ENCODE data around the gene NME3. TPM values are rescaled to one million over a fixed set of nuclear protein-coding genes. Genes with fewer than 3 reads are reported as not detected.

The NME3 gene
- total and polyA plus RNA-seq, 9 of the 15 experiments (the other 6 are each of a cell fraction or from before 2014, with no cell fraction given): 0.68 to 76.3 (median 11.5) TPM

DNA sequence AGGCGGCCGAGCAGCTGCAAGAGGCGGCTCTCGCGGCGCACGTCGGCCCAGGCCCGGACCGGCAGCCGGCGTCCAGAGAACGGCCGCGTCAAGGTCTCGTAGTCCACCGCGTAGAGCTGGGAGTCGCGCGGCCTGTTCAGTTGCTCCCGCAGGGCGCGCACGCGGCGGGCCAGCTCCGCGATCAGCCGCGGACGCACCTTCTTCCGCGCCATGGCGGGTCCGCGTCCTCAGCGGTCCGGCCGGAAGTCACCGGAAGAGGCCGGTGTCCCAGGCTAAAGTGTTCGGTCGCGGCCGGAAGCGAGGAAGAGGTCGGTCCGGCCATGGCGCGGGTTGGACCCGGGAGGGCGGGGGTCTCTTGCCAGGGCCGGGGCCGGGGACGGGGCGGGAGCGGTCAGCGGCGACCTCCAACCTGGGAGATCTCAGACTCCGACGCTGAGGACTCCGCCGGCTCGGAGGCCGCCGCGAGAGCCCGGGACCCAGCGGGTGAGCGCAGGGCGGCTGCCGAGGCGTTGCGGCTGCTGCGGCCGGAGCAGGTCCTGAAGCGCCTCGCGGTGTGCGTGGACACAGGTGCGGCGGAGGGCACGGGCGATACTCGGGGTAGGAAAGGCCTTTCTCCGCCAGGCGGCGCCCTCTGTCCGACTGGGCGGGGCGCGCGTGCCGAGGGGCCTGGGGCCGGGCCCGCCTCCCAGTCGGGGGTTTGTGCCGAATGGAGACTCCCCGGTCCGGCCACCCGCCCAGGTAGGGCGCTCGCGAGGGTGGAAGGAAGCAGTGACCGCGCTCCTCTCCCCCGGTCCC is 1.8 kb upstream of the NME3 start, which contains the start of gene MRPS34 (continued):
- TF ChIP-seq ZBTB8A (IDR thresholded peaks at IDR 0.05; ENCODE audit: partially characterized antibody): no peak
- peak; percentile 93 for TF ChIP-seq EP400 (IDR thresholded peaks at IDR 0.05)
- TF ChIP-seq IRF2 (CRISPR knock-in tag; IDR thresholded peaks at IDR 0.05): no peak
- TF ChIP-seq, protein P1, sequence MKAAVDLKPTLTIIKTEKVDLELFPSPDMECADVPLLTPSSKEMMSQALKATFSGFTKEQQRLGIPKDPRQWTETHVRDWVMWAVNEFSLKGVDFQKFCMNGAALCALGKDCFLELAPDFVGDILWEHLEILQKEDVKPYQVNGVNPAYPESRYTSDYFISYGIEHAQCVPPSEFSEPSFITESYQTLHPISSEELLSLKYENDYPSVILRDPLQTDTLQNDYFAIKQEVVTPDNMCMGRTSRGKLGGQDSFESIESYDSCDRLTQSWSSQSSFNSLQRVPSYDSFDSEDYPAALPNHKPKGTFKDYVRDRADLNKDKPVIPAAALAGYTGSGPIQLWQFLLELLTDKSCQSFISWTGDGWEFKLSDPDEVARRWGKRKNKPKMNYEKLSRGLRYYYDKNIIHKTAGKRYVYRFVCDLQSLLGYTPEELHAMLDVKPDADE (conservative IDR thresholded peaks at IDR 0.05; ENCODE audit: control insufficient read depth, low read depth, low read length): peak; percentile 69; the same call in 1 of the 2 replicates
- TF ChIP-seq, protein P2, sequence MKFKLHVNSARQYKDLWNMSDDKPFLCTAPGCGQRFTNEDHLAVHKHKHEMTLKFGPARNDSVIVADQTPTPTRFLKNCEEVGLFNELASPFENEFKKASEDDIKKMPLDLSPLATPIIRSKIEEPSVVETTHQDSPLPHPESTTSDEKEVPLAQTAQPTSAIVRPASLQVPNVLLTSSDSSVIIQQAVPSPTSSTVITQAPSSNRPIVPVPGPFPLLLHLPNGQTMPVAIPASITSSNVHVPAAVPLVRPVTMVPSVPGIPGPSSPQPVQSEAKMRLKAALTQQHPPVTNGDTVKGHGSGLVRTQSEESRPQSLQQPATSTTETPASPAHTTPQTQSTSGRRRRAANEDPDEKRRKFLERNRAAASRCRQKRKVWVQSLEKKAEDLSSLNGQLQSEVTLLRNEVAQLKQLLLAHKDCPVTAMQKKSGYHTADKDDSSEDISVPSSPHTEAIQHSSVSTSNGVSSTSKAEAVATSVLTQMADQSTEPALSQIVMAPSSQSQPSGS (CRISPR knock-in tag; IDR thresholded peaks at IDR 0.05): no peak
- no peak for TF ChIP-seq KHSRP (IDR thresholded peaks at IDR 0.05)
- TF ChIP-seq ARNT (IDR thresholded peaks at IDR 0.05): no peak
- TF ChIP-seq, protein P3, sequence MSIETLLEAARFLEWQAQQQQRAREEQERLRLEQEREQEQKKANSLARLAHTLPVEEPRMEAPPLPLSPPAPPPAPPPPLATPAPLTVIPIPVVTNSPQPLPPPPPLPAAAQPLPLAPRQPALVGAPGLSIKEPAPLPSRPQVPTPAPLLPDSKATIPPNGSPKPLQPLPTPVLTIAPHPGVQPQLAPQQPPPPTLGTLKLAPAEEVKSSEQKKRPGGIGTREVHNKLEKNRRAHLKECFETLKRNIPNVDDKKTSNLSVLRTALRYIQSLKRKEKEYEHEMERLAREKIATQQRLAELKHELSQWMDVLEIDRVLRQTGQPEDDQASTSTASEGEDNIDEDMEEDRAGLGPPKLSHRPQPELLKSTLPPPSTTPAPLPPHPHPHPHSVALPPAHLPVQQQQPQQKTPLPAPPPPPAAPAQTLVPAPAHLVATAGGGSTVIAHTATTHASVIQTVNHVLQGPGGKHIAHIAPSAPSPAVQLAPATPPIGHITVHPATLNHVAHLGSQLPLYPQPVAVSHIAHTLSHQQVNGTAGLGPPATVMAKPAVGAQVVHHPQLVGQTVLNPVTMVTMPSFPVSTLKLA (conservative IDR thresholded peaks at IDR 0.05): peak; percentile 70 to 86
- no peak for TF ChIP-seq YBX1 (IDR thresholded peaks at IDR 0.05)
- no peak for TF ChIP-seq ZNF507 (tag; conservative IDR thresholded peaks at IDR 0.05)
- TF ChIP-seq ZFP1 (CRISPR knock-in tag; IDR thresholded peaks at IDR 0.05): no peak
- 0 out of 2 replicates have a peak, but pooled peaks have one; percentile 5 for TF ChIP-seq ZNF830 (CRISPR knock-in tag; IDR thresholded peaks at IDR 0.05)
- peak; percentile 76 for TF ChIP-seq PML (IDR thresholded peaks at IDR 0.05; ENCODE audit: low read length)
- TF ChIP-seq, protein P4, sequence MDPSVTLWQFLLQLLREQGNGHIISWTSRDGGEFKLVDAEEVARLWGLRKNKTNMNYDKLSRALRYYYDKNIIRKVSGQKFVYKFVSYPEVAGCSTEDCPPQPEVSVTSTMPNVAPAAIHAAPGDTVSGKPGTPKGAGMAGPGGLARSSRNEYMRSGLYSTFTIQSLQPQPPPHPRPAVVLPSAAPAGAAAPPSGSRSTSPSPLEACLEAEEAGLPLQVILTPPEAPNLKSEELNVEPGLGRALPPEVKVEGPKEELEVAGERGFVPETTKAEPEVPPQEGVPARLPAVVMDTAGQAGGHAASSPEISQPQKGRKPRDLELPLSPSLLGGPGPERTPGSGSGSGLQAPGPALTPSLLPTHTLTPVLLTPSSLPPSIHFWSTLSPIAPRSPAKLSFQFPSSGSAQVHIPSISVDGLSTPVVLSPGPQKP (CRISPR knock-in tag; IDR thresholded peaks at IDR 0.05): no peak
- TF ChIP-seq, protein P5, sequence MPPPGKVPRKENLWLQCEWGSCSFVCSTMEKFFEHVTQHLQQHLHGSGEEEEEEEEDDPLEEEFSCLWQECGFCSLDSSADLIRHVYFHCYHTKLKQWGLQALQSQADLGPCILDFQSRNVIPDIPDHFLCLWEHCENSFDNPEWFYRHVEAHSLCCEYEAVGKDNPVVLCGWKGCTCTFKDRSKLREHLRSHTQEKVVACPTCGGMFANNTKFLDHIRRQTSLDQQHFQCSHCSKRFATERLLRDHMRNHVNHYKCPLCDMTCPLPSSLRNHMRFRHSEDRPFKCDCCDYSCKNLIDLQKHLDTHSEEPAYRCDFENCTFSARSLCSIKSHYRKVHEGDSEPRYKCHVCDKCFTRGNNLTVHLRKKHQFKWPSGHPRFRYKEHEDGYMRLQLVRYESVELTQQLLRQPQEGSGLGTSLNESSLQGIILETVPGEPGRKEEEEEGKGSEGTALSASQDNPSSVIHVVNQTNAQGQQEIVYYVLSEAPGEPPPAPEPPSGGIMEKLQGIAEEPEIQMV (tag; conservative IDR thresholded peaks at IDR 0.05; ENCODE audit: low read depth): peak; percentile 81
- peak; percentile 96 for TF ChIP-seq C11orf30 (IDR thresholded peaks at IDR 0.05; ENCODE audit: low read depth)
- TF ChIP-seq, protein P6, sequence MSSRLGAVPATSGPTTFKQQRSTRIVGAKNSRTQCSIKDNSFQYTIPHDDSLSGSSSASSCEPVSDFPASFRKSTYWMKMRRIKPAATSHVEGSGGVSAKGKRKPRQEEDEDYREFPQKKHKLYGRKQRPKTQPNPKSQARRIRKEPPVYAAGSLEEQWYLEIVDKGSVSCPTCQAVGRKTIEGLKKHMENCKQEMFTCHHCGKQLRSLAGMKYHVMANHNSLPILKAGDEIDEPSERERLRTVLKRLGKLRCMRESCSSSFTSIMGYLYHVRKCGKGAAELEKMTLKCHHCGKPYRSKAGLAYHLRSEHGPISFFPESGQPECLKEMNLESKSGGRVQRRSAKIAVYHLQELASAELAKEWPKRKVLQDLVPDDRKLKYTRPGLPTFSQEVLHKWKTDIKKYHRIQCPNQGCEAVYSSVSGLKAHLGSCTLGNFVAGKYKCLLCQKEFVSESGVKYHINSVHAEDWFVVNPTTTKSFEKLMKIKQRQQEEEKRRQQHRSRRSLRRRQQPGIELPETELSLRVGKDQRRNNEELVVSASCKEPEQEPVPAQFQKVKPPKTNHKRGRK (tag; IDR thresholded peaks at IDR 0.05): no peak
- no peak for TF ChIP-seq MCM3 (IDR thresholded peaks at IDR 0.05)
- TF ChIP-seq CBX5 (IDR thresholded peaks at IDR 0.05; ENCODE audit: borderline replicate concordance, low read depth): 0 out of 2 replicates have a peak, but pooled peaks have one; percentile 5
- TF ChIP-seq NFE2 (IDR thresholded peaks at IDR 0.05; ENCODE audit: low read depth): no peak
- no peak for TF ChIP-seq SLC30A9 (CRISPR knock-in tag; IDR thresholded peaks at IDR 0.05)
